HG03571 (cell line): ENCODE measurements around the gene CCNY.
"Not testable (repeated sequence)": the region's sequence is repeated elsewhere in the genome, so short reads cannot be mapped to it uniquely, and the experiment has no call there.

ENCODE experiments used
- ATAC-seq: cut with Tn5 transposase; IDR thresholded peaks from one replicate; pipeline ENCODE4 v1.9.1; 2021; ENCODE audit not compliant: unreplicated experiment

CCNY gene

DNA sequence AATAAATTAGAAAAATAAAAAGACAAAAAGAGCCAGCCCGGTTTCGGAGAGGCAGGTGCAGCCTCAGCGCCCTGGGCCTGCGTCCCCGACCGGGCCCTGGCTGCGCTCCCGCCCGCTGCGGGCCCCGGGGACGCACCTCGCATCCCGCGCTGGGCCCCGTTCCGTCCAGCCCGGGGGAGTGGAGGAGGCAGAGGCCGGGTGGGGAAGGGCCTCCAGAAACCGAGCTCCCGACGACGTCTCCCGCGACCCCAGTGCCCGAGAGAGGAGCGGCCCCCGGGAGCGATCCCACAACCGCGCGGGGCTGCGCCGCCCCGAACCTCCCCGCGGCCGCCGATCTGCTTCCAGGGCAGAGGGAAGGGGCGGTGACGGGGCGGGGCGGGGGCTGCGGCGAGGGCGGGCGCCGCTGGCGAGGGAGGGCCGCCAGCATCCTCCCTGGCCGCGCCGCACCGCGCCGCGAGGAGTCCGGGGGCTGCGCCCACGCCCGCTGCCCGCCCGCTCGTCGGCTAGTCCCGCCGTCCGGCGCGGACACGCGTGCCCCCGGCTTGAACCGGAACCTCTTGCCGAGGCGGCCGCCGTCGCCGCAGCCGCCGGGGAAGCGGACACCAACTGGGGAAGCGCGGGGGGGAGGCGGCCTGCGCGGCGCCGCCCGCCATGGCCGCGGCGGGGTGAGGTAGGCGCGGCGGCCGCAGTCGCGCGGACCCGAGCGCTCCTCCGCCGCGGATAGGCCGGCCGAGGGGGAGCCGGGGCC is at the start of gene CCNY:
Gene CCNY, plus strand, starts transcription at position 426 of the 748 bp plus-strand sequence. CDS start 545 bp downstream, outside the sequence.
- ATAC-seq, result peak; percentile 59

DNA sequence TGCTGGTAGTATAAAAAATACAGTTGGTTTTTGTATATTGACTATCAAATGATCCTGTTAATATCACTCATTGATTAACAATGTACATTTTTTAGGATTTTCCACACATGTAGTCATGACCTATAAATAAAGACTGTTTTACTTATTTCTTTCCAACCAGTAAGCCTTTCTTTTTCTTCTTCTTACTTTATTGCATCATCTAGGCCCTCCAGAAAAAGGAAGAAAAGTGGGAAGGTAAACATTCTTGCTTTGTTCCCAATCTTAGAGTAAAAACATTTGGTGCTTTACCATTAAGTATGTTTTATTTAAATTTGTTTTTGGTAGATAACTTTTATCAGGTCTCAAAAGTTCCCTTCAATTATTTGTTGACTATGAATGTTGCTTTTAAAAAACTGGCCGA is 47.1 kb upstream of the CCNY start:
- no peak for ATAC-seq

DNA sequence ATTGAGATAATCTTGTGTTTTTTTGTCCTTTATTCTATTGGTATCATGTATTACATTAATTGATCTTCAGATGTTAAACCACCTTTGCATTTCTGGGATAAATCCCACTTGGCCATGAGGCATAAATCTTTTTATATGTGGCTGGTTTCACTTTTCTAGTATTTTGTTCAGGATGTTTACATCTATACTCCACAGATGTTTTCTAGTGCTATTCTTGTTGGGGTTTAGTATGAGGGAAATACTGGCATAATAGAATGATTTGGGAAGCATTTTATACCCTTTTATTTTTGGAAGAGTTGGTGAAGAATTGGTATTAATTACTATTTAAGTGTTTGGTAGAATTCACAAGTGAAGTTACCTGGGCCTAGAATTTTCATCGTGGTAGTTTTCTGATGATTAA is 41.8 kb upstream of the CCNY start:
- no peak for ATAC-seq

DNA sequence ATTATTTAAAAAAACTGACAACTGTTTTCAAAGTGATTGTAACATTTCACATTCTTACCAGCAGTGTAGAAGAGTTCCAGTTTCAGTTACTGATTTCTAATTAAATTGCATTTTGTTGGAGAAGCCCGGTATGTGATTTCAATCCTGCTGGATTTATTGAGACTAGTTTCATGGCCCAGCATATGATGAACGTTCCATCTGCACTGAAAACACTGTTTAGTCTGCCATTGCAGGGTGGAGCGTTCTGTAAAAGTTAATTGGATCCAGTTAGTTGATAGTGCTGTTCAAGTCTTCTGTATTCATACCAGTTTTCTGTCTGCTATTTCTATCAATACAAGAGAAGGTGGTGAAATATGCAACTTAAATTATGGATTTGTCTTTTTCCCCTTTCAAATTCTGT is 37.3 kb upstream of the CCNY start:
- ATAC-seq, result no peak

DNA sequence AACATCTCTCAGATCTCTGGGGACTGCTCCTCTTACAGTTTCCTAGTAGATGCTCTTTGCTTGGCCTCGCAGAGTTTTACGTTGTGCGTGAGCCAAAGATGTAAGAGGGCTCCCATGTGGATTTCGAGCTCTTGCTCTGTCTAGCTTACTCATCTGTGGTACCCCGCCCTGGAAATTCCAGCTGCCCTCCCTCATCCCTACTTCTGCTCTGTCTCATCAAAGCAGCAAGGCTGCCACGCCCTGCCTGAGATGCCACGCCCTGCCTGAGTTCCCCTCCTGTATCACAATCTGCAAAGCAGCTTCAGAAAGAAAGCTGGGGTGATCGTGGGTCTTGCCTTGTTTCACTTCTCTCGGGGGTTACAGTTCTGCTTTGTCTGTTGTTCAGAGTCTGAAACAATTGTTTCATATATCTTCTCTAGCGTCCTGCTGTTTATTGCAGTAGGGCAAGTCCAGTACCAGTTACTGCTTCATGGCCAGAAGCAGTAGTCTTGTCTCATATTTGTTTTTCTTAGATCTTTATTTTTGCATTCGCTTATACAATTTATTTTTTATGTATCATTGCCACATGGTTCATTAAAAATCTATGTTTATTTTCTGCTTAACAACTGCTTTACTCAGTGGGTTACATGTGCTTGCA is 36.1 kb upstream of the CCNY start:
- peak; percentile 75 for ATAC-seq

DNA sequence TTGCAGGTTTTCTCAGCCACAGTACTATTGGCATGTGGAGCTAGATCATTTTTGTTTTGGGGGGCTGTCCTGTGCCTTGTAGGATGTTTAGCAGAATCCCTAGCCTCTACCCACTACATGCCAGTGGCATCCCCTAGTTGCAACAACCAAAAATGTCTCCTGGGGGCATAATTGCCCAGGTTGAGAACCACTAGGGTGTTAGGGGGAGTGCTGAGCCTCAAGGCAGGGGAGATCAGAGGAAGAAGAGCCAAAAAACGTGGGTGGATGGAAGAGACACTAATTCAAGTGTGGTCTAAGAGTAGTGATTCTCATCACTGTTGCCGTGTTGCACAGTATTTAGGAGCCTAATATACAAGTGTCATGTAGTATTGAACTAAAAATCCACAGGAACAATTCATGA is 31.7 kb upstream of the CCNY start:
- ATAC-seq, result no peak

DNA sequence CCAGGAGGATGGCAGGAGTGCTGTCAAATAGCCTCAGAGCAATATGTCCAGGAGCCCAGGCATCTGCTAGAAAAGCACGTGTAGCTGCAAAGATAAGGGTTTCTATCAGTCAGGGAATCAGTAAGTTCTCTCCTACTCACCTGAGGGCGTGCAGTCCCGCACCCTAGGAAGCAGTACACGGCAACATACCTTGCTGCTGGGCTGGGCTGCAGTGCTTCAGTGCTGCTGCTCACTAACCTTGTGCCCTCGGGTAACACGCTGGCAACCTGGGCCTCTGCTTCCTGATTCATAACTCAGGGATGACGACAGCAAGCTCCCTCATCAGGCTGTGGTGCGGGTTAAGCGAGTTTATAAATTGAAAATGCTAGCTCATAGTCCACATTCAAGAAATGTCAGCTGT is 29.5 kb upstream of the CCNY start:
- no peak for ATAC-seq

DNA sequence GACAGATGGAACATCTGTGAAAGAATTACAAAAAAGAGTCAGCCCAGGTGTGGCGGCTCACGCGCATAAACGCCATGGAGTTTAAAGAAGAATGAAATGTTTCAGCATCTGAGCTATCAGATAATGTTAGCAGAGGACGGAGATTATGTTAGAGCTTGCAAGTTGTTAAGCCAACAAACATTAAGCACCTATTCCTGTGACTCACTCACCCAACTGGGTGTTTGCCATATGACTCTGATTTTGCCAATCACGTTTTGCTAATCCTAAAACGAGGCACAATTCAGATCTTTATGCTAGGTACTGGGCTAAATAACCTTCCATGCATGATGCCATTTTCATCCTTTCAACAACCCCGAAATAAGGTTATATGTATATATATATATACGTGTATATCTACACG is 29.0 kb upstream of the CCNY start:
- no peak for ATAC-seq

DNA sequence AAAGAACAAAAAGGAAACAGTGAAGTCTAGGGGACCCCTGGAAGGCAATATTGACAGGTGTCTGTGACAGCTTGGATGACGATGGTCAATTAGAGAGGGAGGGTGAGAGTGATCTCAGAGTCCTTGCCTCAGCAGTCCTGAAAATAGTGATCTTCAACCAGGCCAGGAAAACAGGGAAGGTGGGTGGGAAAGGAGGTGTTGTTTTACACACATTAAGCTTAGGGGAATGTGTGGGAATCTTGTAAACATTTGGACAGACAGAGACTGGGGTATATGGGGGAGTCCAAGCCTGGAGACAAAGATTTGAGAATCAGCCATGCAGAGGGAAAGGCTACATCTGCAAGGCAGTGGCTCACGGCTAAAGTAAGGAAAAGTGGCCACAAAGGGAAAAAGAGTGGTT is 27.5 kb upstream of the CCNY start:
- ATAC-seq, result no peak

DNA sequence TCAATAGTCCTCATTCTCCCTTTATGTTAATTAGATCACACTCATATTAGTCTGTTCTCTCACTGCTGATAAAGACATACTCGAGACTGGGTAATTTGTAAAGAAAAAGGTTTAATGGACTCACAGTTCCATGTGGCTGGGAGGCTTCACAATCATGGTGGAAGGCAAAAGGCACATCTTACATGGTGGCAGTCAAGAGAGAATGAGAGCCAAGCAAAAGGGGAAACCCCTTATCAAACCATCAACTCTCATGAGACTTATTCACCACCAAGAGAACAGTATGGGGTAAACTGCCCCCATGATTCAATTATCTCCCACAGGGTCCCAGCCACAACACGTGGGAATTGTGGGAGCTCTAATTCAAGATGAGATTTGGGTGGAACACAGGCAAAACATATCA is 22.2 kb upstream of the CCNY start:
- not testable (repeated sequence) for ATAC-seq

DNA sequence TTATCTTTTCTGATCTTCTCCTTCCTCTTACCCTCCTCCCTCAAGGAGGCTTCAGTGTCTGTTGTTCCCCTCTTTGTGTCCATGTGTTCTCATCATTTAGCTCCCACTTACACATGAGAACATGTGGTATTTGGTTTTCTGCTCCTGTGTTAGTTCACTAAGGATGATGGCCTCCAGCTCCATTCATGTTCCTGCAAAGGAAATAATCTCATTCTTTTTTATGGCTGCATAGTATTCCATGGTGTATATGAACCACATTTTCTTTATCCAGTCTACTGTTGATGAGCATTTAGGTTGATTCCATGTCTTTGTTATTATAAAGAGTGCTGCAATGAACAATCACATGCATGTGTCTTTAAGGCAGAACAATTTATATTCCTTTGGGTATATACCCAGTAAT is 21.1 kb upstream of the CCNY start:
- not testable (repeated sequence) for ATAC-seq

DNA sequence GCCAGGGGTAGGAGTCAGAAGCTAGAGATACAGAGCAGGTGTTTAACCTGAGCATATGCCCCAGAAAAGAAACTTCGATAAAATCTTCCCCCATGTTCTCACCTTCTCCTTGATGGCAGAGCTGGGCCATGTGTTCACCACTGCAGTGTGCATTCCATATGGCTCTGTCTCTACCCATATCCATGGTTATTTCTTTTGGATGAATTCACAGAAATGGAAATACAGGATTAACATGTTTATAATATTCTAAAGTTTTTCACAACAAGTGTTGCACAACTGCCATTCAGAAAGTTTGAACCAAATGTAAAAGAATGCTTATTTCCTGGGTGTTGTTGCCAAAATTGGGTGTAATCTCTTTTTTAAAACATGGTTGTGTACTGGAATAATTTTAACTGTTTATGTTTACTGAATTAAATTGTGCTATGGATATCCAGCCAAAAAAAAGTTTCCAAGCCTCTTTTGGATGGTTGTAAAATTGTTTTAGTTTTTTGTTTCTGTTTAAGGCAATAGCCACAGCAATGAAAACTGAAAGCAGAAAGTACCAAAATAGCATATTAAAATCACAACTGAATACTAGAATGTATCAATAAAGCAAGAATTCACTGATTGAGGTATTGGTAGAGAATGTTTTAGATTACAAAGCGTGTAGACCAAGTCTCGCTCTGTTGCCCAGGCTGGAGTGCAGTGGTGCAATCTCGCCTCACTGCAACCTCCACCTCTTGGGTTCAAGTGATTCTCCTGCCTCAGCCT is 19.9 kb upstream of the CCNY start:
- ATAC-seq, result no peak

DNA sequence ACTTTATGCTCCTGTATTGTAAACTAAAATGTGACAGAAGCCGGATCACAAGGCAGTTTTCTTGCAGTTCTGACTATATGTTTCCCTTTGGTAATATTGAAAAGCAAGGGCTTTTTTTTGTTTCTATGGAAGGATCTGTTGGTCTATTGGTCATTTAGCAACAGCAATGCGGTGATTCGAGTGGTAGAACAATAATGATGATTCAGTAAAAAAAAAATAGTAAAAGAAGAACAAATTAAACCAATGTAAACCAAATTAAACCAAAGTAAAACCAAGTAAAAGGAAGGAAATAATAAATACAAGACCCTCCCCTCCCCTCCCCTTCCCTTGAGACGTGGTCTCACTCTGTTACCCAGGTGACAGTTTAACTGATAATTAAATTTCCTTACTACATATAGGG is 17.8 kb upstream of the CCNY start:
- ATAC-seq, result no peak

DNA sequence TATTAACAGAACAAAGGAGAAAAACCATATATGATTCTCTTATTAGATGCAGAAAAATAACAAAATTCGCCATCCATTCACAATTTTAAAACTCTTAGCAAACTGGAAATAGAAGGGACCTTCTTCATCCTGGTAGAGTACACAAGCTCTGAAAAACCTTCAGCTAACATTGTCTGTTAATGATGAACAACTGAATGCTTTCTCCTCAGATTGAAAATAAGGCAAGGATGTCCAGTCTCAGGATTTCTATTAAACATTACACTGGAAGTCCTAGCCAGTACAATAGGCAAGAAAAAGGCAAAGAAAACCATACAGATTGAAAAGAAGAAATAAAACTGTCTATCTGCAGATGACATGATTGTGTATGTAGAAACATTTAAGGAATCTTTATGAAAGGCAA is 16.0 kb upstream of the CCNY start:
- no peak for ATAC-seq

DNA sequence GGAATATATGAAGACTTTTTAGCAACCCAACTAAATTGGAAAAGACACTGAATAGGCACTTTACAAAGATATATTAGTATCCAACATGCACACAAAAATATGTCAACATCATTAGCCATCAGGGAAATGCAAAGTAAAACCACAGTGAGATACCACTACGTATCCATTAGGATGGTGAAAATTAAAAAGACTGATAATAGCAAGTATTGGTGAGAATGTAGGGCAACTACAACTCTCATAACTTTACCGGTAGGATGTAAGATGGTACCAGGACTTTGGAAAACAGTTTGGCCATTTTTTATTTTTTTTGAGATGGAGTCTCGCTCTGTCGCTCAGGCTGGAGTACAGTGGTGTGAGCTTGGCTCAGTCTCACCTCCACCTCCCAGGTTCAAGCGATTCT is 13.7 kb upstream of the CCNY start:
- no peak for ATAC-seq

DNA sequence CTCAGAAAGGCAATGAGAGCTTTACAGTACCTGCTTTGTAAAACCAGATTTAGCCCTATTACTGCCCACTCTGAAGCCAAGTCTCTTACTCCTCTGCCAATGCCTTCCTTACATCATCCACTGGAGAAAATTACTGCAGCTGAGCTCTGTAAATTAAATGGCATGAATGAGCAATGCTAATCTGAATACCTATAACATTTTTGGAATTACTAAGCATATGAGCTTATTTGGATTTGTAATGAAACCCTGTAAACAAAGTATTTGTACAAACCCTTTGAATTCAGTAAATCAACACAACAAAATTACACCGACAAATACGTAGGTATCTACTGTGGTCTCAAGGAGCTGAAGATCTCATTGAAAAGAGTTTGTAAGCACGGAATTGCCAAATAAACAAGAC is 12.1 kb upstream of the CCNY start:
- ATAC-seq, result no peak

DNA sequence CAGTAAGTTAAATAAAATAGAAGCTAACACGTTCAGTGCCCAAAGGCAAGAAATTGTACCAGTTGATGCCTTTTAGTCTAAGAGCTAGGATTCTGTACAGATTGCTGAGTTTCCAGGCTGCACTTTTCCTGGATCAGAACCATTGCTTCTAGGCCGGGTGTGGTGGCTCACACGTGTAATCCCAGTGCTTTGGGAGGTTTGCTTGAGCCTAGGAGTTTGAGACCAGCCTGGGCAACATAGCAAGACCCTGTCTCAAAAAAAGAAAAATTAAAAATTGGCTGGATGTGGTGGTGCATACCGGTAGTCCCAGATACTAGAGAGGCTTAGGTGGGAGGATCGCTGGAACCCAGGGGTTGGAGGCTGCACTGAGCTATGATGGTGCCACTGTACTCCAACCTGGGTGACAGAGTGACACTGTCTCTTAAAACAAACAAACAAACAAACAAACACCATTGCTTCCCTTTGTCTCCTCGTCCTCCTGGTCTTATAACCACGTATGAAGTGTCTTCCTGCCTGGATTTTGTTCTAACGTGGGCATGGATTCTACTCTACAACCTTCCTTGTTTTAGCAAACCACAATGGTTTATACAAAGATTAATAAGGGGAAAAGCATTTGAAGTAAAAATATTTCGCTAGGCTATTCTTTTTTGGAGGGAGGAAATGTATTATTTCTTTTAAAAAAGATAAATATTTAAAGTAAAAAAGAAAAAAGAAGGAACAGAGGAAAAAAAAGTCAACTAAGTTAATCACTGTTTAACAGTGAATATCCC is 9.7 kb upstream of the CCNY start:
- no peak for ATAC-seq

DNA sequence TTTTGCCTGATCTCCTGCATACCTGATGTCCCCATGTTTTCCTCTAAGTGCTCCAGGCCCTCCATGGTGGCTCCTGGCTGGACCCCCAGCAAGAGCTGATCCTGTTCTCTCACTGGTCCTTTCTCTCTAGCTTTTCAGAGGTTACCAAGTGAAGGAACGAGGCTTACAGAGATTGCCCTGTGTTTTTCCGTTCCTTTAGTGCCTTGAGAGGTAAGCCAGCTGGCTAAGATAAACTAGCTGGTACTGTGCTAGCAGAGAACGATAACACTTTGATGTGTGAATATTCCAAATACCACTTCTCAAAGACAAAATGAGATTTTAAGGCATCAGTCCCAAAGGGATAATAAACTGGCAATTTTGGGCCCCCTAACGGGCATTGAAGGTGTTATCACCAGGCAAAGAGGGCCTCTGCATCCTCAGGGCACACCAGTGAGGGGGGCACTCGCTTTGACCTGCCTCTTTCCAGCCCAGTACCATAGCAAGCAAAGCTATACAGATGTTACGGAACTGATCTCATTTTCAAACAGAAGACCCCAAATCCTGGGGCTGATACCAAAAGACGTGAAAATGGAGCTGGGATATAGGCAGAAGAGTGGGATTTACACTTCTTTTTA is 8.4 kb upstream of the CCNY start:
- ATAC-seq, result no peak

DNA sequence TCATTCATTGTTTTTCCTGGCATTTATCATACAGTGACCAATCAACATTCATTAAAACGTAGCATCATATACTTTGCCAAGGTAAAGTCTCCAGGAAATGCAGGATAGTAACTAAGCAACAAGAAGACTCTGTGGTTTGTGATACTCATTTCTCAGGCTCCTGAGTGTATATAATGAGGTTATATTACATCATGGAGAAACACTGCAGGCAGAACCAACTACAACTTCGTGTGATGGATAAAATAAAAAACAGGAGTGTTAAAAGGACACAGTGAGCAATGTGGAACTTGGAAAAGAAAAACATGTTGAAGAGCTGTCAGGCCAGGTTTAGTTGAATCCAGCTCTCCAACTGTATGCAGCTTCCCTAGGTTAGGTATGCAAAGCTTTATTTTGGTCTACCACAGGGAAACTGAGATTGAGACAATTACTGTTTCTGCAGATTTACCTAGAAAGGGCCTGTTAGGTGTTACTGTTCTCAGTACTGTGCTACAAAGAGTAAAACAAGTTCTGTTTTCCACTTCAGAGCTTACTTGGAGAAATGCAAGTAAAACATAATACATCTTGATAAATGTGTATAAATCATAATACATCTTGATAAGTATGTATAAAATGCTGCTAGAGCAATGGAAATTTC is 7.8 kb upstream of the CCNY start:
- ATAC-seq, result no peak

DNA sequence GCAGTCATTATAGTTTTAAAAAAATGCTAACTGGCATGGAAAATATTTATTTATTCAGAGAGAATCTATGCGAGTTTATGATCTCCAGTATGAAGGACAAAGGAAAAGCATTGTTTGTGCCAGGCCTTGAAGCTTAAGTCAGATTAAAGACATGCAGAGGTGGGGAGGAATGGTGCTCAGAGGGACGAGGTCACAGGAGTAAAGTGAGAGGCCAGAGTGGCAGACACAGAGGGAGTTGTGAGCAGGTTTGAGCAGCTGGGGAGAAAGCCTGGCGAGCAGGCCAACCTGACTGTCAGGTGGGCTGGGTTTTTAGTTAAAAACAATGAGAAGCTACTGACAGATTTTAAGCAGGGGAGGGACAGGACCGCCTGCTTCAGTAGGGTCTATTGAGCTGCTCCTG is 6.8 kb upstream of the CCNY start:
- ATAC-seq, result no peak
